IMR-90 (cell line): ENCODE data around the gene PCSK5. TPM values are rescaled to one million over a fixed set of nuclear protein-coding genes. Genes with fewer than 3 reads are reported as not detected.
A peak's percentile ranks its signal among the peaks of the same experiment; 100 is the strongest.

Source experiments
- ATAC-seq: fragments of 200-7000 bp; cut with Tn5 transposase; 2 replicates; pipeline ENCODE4 v1.9.1; 2020; ENCODE audit warnings: low read depth, mild to moderate bottlenecking, moderate library complexity
- BruUV-seq: library from RNA; stranded (reverse); fragments of 400-500 nt; replicated peaks from 2 replicates; lab custom pipeline; 2021; lab: Mats Ljungman, UMichigan
- CTCF ChIA-PET: fragments of 300-600 bp; formaldehyde crosslinking; extraction: SDS; loops from one replicate; lab custom pipeline; 2021; ENCODE audit warnings: antibody characterized with exemption; lab: Yijun Ruan, JAX
- POLR2A ChIA-PET: fragments of 300-600 bp; sonication (Branson Sonifier 250); formaldehyde crosslinking; loops from one replicate; lab custom pipeline; 2022; ENCODE audit warnings: antibody characterized with exemption; ENCODE audit not compliant: unreplicated experiment; lab: Charles Lee
- DNase-seq: peaks from one replicate; pipeline ENCODE4 v3.0.0; 2013
- H2AFZ ChIP-seq: replicated peaks from 2 replicates; pipeline ENCODE3; 2013; ENCODE audit warnings: low read length, mild to moderate bottlenecking; ENCODE audit not compliant: poor library complexity
- H2AK5ac ChIP-seq: 2 replicates; pipeline ENCODE4 v1.6.1; 2013; ENCODE audit warnings: low read depth, low read length, inconsistent platforms
- H2AK9ac ChIP-seq: replicated peaks from 2 replicates; pipeline ENCODE3; 2013; ENCODE audit warnings: mild to moderate bottlenecking, low read depth, low read length, moderate library complexity; ENCODE audit not compliant: poor library complexity
- H2BK120ac ChIP-seq: 2 replicates; pipeline ENCODE4 v1.6.1; 2013; ENCODE audit warnings: low read depth, low read length, inconsistent platforms
- H2BK15ac ChIP-seq: 3 replicates; pipeline ENCODE4 v1.6.1; 2013; ENCODE audit warnings: low read depth, low read length, inconsistent platforms
- H2BK20ac ChIP-seq: 2 replicates; pipeline ENCODE4 v1.6.1; 2013; ENCODE audit warnings: low read depth, mild to moderate bottlenecking, inconsistent platforms, low read length, moderate library complexity
- H2BK5ac ChIP-seq: 2 replicates; pipeline ENCODE4 v1.6.1; 2013; ENCODE audit warnings: mild to moderate bottlenecking, low read depth, low read length, inconsistent platforms; ENCODE audit not compliant: poor library complexity, severe bottlenecking
- H3K14ac ChIP-seq: replicated peaks from 2 replicates; pipeline ENCODE4 v1.6.1; 2013; ENCODE audit warnings: low read depth, low read length, inconsistent platforms
- H3K18ac ChIP-seq: 2 replicates; pipeline ENCODE4 v1.6.1; 2013; ENCODE audit warnings: low read depth, low read length, control low read depth
- H3K23ac ChIP-seq: 2 replicates; pipeline ENCODE4 v1.6.1; 2013; ENCODE audit warnings: low read depth, low read length, inconsistent platforms
- H3K27ac ChIP-seq: 2 replicates; pipeline ENCODE4 v1.5.1; 2013; ENCODE audit warnings: mild to moderate bottlenecking, control low read depth, low read length; ENCODE audit not compliant: insufficient read depth
- H3K27me3 ChIP-seq: 2 replicates; pipeline ENCODE4 v1.6.1; 2013; ENCODE audit warnings: low read length; ENCODE audit not compliant: control insufficient read depth, insufficient read depth
- H3K36me3 ChIP-seq: 2 replicates; pipeline ENCODE4 v1.6.1; 2013; ENCODE audit warnings: low read length, mixed read lengths; ENCODE audit not compliant: control insufficient read depth, insufficient read depth
- H3K4ac ChIP-seq: 2 replicates; pipeline ENCODE4 v1.6.1; 2013; ENCODE audit warnings: low read depth, low read length, inconsistent platforms
- H3K4me1 ChIP-seq: 2 replicates; pipeline ENCODE4 v1.6.1; 2013; ENCODE audit warnings: low read length, mixed read lengths; ENCODE audit not compliant: control insufficient read depth, insufficient read depth
- H3K4me2 ChIP-seq: 2 replicates; pipeline ENCODE4 v1.6.1; 2013; ENCODE audit warnings: low read depth, mild to moderate bottlenecking, control low read depth, low read length, moderate library complexity
- H3K4me3 ChIP-seq: 2 replicates; pipeline ENCODE4 v1.5.1; 2013; ENCODE audit warnings: low read depth, mild to moderate bottlenecking, control low read depth, low read length, moderate library complexity; ENCODE audit not compliant: insufficient read depth
- H3K56ac ChIP-seq: 2 replicates; pipeline ENCODE4 v1.6.1; 2013; ENCODE audit warnings: low read length, inconsistent platforms; ENCODE audit not compliant: insufficient read depth; ENCODE audit errors: extremely low read depth
- H3K79me1 ChIP-seq, 2 experiments: 2 replicates each; pipeline ENCODE4 v1.6.1; 2013; ENCODE audit warnings: low read length in 2 of 2, inconsistent platforms in 1 of 2, low read depth in 1 of 2
- H3K9ac ChIP-seq: 2 replicates; pipeline ENCODE4 v1.6.1; 2013; ENCODE audit warnings: low read depth, low read length, control low read depth
- H3K9me1 ChIP-seq: 2 replicates; pipeline ENCODE4 v1.6.1; 2013; ENCODE audit warnings: low read length, inconsistent platforms; ENCODE audit not compliant: insufficient read depth
- H3K9me3 ChIP-seq: 2 replicates; pipeline ENCODE4 v1.6.1; 2013; ENCODE audit warnings: low read length; ENCODE audit not compliant: control insufficient read depth, insufficient read depth
- H4K20me1 ChIP-seq: 2 replicates; pipeline ENCODE4 v1.6.1; 2013; ENCODE audit warnings: low read length, inconsistent platforms; ENCODE audit not compliant: insufficient read depth
- H4K5ac ChIP-seq: 2 replicates; pipeline ENCODE4 v1.6.1; 2013; ENCODE audit warnings: mild to moderate bottlenecking, low read depth, low read length, control low read depth
- H4K8ac ChIP-seq, 2 experiments: 2 replicates each; pipeline ENCODE4 v1.6.1; 2013; ENCODE audit warnings: low read depth in 2 of 2, low read length in 2 of 2, control low read depth in 1 of 2, inconsistent platforms in 1 of 2
- H4K91ac ChIP-seq: 2 replicates; pipeline ENCODE4 v1.6.1; 2013; ENCODE audit warnings: low read depth, low read length, inconsistent platforms; ENCODE audit not compliant: insufficient read depth
- CEBPB ChIP-seq: IDR thresholded peaks from 2 replicates; pipeline ENCODE4 v1.6.1; 2012; ENCODE audit warnings: low read depth, low read length, improper control_type of control experiment
- CHD1 ChIP-seq: IDR thresholded peaks from 2 replicates; pipeline ENCODE4 v1.6.1; 2012; ENCODE audit warnings: low read depth, low read length, improper control_type of control experiment
- MAFK ChIP-seq: IDR thresholded peaks from 2 replicates; pipeline ENCODE4 v1.6.1; 2012; ENCODE audit warnings: low read depth, low read length, improper control_type of control experiment
- MAZ ChIP-seq: IDR thresholded peaks from 2 replicates; pipeline ENCODE4 v1.6.1; 2012; ENCODE audit warnings: low read depth, mild to moderate bottlenecking, low read length, improper control_type of control experiment, moderate library complexity, borderline replicate concordance
- NFE2L2 ChIP-seq: fragments of 150-350 bp; IDR thresholded peaks from 2 replicates; pipeline ENCODE4 v1.6.1; 2016; ENCODE audit warnings: low read depth, mild to moderate bottlenecking, low read length
- POLR2A ChIP-seq: IDR thresholded peaks from 2 replicates; pipeline ENCODE4 v1.6.1; 2012; ENCODE audit warnings: mild to moderate bottlenecking, low read depth, low read length
- WGBS, 2 experiments: methylation state at CpG; one replicate each; pipeline versions ENCODE4 v1.1.5 to v1.1.7; 2013; ENCODE audit warnings: missing lambda C conversion rate in 2 of 2; ENCODE audit not compliant: insufficient read length in 1 of 2; ENCODE audit errors: extremely low coverage in 2 of 2; 5-methylcytosine and 5-hydroxymethylcytosine counted together
- dilution Hi-C: fragments of 300-500 bp; cut with HindIII; formaldehyde crosslinking; loops from one replicate; pipeline ENCODE4 v1.14.3; 2018; ENCODE audit warnings: low sequenced_read_pairs; ENCODE audit not compliant: unreplicated experiment
- in situ Hi-C: fragments of 300-500 bp; cut with MboI; formaldehyde crosslinking; loops from 3 replicates; pipeline ENCODE4 v1.14.3; 2019; ENCODE audit warnings: low sequenced_read_pairs, inconsistent platforms, mixed read lengths
- intact Hi-C: fragments of 100-400 bp; cut with micrococcal nuclease; formaldehyde crosslinking; loops from 2 replicates; pipeline ENCODE4 v1.10.0; 2022
- polyA plus RNA-seq, 3 experiments: library from polyadenylated mRNA; depleted of rRNA; stranded (reverse); fragments of >200 nt; gene quantifications; 2 replicates each; pipeline ENCODE4 v1.2.3, GENCODE V29; 2012; ENCODE audit warnings: low replicate concordance in 1 of 3
- total RNA-seq: library from RNA; depleted of rRNA; stranded (reverse); fragments of >200 nt; gene quantifications from 2 replicates; pipeline ENCODE4 v1.2.3, GENCODE V29; 2012

Gene PCSK5
- total and polyA plus RNA-seq, 2 of the 4 experiments (the other 2 are of a cell fraction) = 1.5 to 3.0 TPM

DNA sequence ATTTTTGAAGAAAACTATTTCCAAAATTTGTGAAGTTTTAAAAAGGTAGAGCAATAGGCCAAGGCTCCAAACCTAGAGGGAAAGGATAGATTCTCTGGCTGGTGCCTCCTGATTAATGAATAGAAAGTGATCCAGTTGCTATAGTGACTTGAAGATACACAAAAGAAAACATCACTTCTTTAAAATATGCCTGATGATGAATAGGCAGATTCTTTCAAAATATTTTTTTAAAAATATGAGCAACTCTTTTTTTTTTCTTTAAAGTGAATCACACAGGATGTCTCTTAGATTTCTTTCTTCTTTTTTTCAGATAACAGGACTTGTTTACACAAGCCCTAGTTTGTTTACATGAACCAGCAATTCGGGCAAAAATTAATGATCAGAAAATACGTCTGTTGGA lies 379.3 kb downstream of the PCSK5 start:
- ChIA-PET POLR2A (no interaction called here), CTCF (no interaction called here)

More for the DNA sequence above, 379.3 kb downstream of the PCSK5 start:
- no peak overlapping the region for H4K91ac ChIP-seq
- H3K4me1 ChIP-seq = peaks cover 10% of the 10 kb centered on the region
- peak overlapping the region; percentile 1 for H2BK5ac ChIP-seq
- no peaks in the 10 kb centered on the region for H3K9me1 ChIP-seq
- no peaks in the 10 kb centered on the region for H3K36me3 ChIP-seq
- H4K5ac ChIP-seq = no peak overlapping the region
- H3K4me2 ChIP-seq = peak overlapping the region; percentile 24
- H3K56ac ChIP-seq = no peak overlapping the region
- no peaks in the 10 kb centered on the region for H3K9me3 ChIP-seq
- TF ChIP-seq CHD1 = no peak
- no peak for TF ChIP-seq MAFK
- TF ChIP-seq MAZ = no peak
- TF ChIP-seq NFE2L2 = peak; percentile 16; the same call in 1 of the 2 replicates
- TF ChIP-seq POLR2A = no peak
- no peak for TF ChIP-seq CEBPB
- H3K79me1 ChIP-seq = no peaks in the 10 kb centered on the region
- no TSS peak for BruUV-seq
- H2BK120ac ChIP-seq = no peak overlapping the region
- H4K8ac ChIP-seq = no peak overlapping the region; a peak in 1 of 4 replicates
- H3K4me3 ChIP-seq = no peak overlapping the region
- no peaks in the 10 kb centered on the region for H3K27me3 ChIP-seq
- H3K18ac ChIP-seq = no peak overlapping the region
- no peak overlapping the region for H3K14ac ChIP-seq
- no peak overlapping the region for H3K4ac ChIP-seq
- peak; percentile 53 for ATAC-seq
- intact Hi-C loops = no loop called here
- H2AK9ac ChIP-seq = no peak overlapping the region
- no peak overlapping the region for H3K9ac ChIP-seq
- dilution Hi-C loops = no loop called here
- H4K20me1 ChIP-seq = no peaks in the 10 kb centered on the region
- no peak overlapping the region for H2BK15ac ChIP-seq
- H3K27ac ChIP-seq = no peak overlapping the region
- no CpG with 5 or more reads among the region's 2 CpGs for WGBS, 2 experiments
- H2AK5ac ChIP-seq = no peak overlapping the region
- in situ Hi-C loops = no loop called here
- no peak overlapping the region for H2BK20ac ChIP-seq
- H2AFZ ChIP-seq = no peak overlapping the region
- H3K23ac ChIP-seq = no peak overlapping the region
- peak; percentile 60 for DNase-seq
